Ectodermal cell (in vitro differentiated cells): ENCODE measurements around the gene LUZP2.

Source experiments
- H3K27ac ChIP-seq: 2 replicates; pipeline ENCODE4 v1.7.0; 2013; ENCODE audit warnings: mild to moderate bottlenecking, low read depth, low read length; ENCODE audit not compliant: insufficient read depth, poor library complexity, severe bottlenecking
- H3K27me3 ChIP-seq: 2 replicates; pipeline ENCODE4 v1.7.0; 2013; ENCODE audit warnings: mild to moderate bottlenecking, low read length; ENCODE audit not compliant: insufficient read depth, control insufficient read depth, poor library complexity, severe bottlenecking
- H3K36me3 ChIP-seq: one replicate; pipeline ENCODE4 v1.7.0; 2013; ENCODE audit warnings: low read length; ENCODE audit not compliant: control insufficient read depth, insufficient read depth
- H3K4me1 ChIP-seq: one replicate; pipeline ENCODE4 v1.7.0; 2013; ENCODE audit warnings: low read length; ENCODE audit not compliant: control insufficient read depth, insufficient read depth
- H3K4me3 ChIP-seq: 2 replicates; pipeline ENCODE4 v1.7.0; 2013; ENCODE audit warnings: low read depth, low read length, control low read depth; ENCODE audit not compliant: insufficient read depth
- H3K9me3 ChIP-seq: 2 replicates; pipeline ENCODE4 v1.7.0; 2013; ENCODE audit warnings: mild to moderate bottlenecking, low read length, moderate library complexity; ENCODE audit not compliant: control insufficient read depth
- WGBS, 2 experiments: methylation state at CpG; one replicate each; pipeline ENCODE4 v1.1.7; 2013; ENCODE audit warnings: missing lambda C conversion rate in 2 of 2; 5-methylcytosine and 5-hydroxymethylcytosine counted together

LUZP2 gene

DNA sequence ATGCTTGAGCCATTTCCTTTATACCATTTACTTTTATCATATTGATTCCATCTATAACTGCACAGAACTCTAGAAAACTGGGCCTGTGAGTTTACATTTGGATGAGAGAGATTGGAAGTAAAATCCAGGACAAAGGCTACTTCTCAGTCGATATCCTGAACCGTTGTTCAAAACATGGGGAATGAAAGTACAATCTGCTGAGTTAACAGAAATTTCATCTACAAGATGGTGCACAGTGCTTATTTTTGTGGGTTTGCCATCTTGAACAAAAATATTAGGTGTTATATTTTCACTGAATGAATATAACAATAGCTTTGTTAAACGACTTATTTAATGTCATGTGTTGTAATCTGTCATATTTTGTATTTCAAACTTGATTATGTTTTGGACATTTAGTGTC is 622.6 kb downstream of the LUZP2 start:
- no peak overlapping the region for H3K4me3 ChIP-seq
- H3K9me3 ChIP-seq = no peaks in the 10 kb centered on the region
- H3K36me3 ChIP-seq = no peaks in the 10 kb centered on the region
- 96% methylated on average over 2 of the region's 3 CpGs for WGBS, 2 experiments
- no peaks in the 10 kb centered on the region for H3K4me1 ChIP-seq
- no peaks in the 10 kb centered on the region for H3K27me3 ChIP-seq
- H3K27ac ChIP-seq = no peak overlapping the region
